IMR-90 (cell line): ENCODE results near the gene SLC29A3. TPM values are rescaled to one million over a fixed set of nuclear protein-coding genes. Genes with fewer than 3 reads are reported as not detected.

Source experiments
- ATAC-seq: fragments of 200-7000 bp; cut with Tn5 transposase; 2 replicates; pipeline ENCODE4 v1.9.1; 2020; ENCODE audit warnings: low read depth, mild to moderate bottlenecking, moderate library complexity
- BruUV-seq: library from RNA; stranded (reverse); fragments of 400-500 nt; replicated peaks from 2 replicates; lab custom pipeline; 2021; lab: Mats Ljungman, UMichigan
- CTCF ChIA-PET: fragments of 300-600 bp; formaldehyde crosslinking; extraction: SDS; loops from one replicate; lab custom pipeline; 2021; ENCODE audit warnings: antibody characterized with exemption; lab: Yijun Ruan, JAX
- POLR2A ChIA-PET: fragments of 300-600 bp; sonication (Branson Sonifier 250); formaldehyde crosslinking; loops from one replicate; lab custom pipeline; 2022; ENCODE audit warnings: antibody characterized with exemption; ENCODE audit not compliant: unreplicated experiment; lab: Charles Lee
- DNase-seq: peaks from one replicate; pipeline ENCODE4 v3.0.0; 2013
- H2AFZ ChIP-seq: replicated peaks from 2 replicates; pipeline ENCODE3; 2013; ENCODE audit warnings: low read length, mild to moderate bottlenecking; ENCODE audit not compliant: poor library complexity
- H2AK5ac ChIP-seq: 2 replicates; pipeline ENCODE4 v1.6.1; 2013; ENCODE audit warnings: low read depth, low read length, inconsistent platforms
- H2AK9ac ChIP-seq: replicated peaks from 2 replicates; pipeline ENCODE3; 2013; ENCODE audit warnings: mild to moderate bottlenecking, low read depth, low read length, moderate library complexity; ENCODE audit not compliant: poor library complexity
- H2BK120ac ChIP-seq: 2 replicates; pipeline ENCODE4 v1.6.1; 2013; ENCODE audit warnings: low read depth, low read length, inconsistent platforms
- H2BK15ac ChIP-seq: 3 replicates; pipeline ENCODE4 v1.6.1; 2013; ENCODE audit warnings: low read depth, low read length, inconsistent platforms
- H2BK20ac ChIP-seq: 2 replicates; pipeline ENCODE4 v1.6.1; 2013; ENCODE audit warnings: low read depth, mild to moderate bottlenecking, inconsistent platforms, low read length, moderate library complexity
- H2BK5ac ChIP-seq: 2 replicates; pipeline ENCODE4 v1.6.1; 2013; ENCODE audit warnings: mild to moderate bottlenecking, low read depth, low read length, inconsistent platforms; ENCODE audit not compliant: poor library complexity, severe bottlenecking
- H3K14ac ChIP-seq: replicated peaks from 2 replicates; pipeline ENCODE4 v1.6.1; 2013; ENCODE audit warnings: low read depth, low read length, inconsistent platforms
- H3K18ac ChIP-seq: 2 replicates; pipeline ENCODE4 v1.6.1; 2013; ENCODE audit warnings: low read depth, low read length, control low read depth
- H3K23ac ChIP-seq: 2 replicates; pipeline ENCODE4 v1.6.1; 2013; ENCODE audit warnings: low read depth, low read length, inconsistent platforms
- H3K27ac ChIP-seq: 2 replicates; pipeline ENCODE4 v1.5.1; 2013; ENCODE audit warnings: mild to moderate bottlenecking, control low read depth, low read length; ENCODE audit not compliant: insufficient read depth
- H3K27me3 ChIP-seq: 2 replicates; pipeline ENCODE4 v1.6.1; 2013; ENCODE audit warnings: low read length; ENCODE audit not compliant: control insufficient read depth, insufficient read depth
- H3K36me3 ChIP-seq: 2 replicates; pipeline ENCODE4 v1.6.1; 2013; ENCODE audit warnings: low read length, mixed read lengths; ENCODE audit not compliant: control insufficient read depth, insufficient read depth
- H3K4ac ChIP-seq: 2 replicates; pipeline ENCODE4 v1.6.1; 2013; ENCODE audit warnings: low read depth, low read length, inconsistent platforms
- H3K4me1 ChIP-seq: 2 replicates; pipeline ENCODE4 v1.6.1; 2013; ENCODE audit warnings: low read length, mixed read lengths; ENCODE audit not compliant: control insufficient read depth, insufficient read depth
- H3K4me2 ChIP-seq: 2 replicates; pipeline ENCODE4 v1.6.1; 2013; ENCODE audit warnings: low read depth, mild to moderate bottlenecking, control low read depth, low read length, moderate library complexity
- H3K4me3 ChIP-seq: 2 replicates; pipeline ENCODE4 v1.5.1; 2013; ENCODE audit warnings: low read depth, mild to moderate bottlenecking, control low read depth, low read length, moderate library complexity; ENCODE audit not compliant: insufficient read depth
- H3K56ac ChIP-seq: 2 replicates; pipeline ENCODE4 v1.6.1; 2013; ENCODE audit warnings: low read length, inconsistent platforms; ENCODE audit not compliant: insufficient read depth; ENCODE audit errors: extremely low read depth
- H3K79me1 ChIP-seq, 2 experiments: 2 replicates each; pipeline ENCODE4 v1.6.1; 2013; ENCODE audit warnings: low read length in 2 of 2, inconsistent platforms in 1 of 2, low read depth in 1 of 2
- H3K9ac ChIP-seq: 2 replicates; pipeline ENCODE4 v1.6.1; 2013; ENCODE audit warnings: low read depth, low read length, control low read depth
- H3K9me1 ChIP-seq: 2 replicates; pipeline ENCODE4 v1.6.1; 2013; ENCODE audit warnings: low read length, inconsistent platforms; ENCODE audit not compliant: insufficient read depth
- H3K9me3 ChIP-seq: 2 replicates; pipeline ENCODE4 v1.6.1; 2013; ENCODE audit warnings: low read length; ENCODE audit not compliant: control insufficient read depth, insufficient read depth
- H4K20me1 ChIP-seq: 2 replicates; pipeline ENCODE4 v1.6.1; 2013; ENCODE audit warnings: low read length, inconsistent platforms; ENCODE audit not compliant: insufficient read depth
- H4K5ac ChIP-seq: 2 replicates; pipeline ENCODE4 v1.6.1; 2013; ENCODE audit warnings: mild to moderate bottlenecking, low read depth, low read length, control low read depth
- H4K8ac ChIP-seq, 2 experiments: 2 replicates each; pipeline ENCODE4 v1.6.1; 2013; ENCODE audit warnings: low read depth in 2 of 2, low read length in 2 of 2, control low read depth in 1 of 2, inconsistent platforms in 1 of 2
- H4K91ac ChIP-seq: 2 replicates; pipeline ENCODE4 v1.6.1; 2013; ENCODE audit warnings: low read depth, low read length, inconsistent platforms; ENCODE audit not compliant: insufficient read depth
- FOS ChIP-seq: fragments of 150-350 bp; IDR thresholded peaks from 2 replicates; pipeline ENCODE4 v1.6.1; 2016; ENCODE audit warnings: low read depth, low read length
- MAZ ChIP-seq: IDR thresholded peaks from 2 replicates; pipeline ENCODE4 v1.6.1; 2012; ENCODE audit warnings: low read depth, mild to moderate bottlenecking, low read length, improper control_type of control experiment, moderate library complexity, borderline replicate concordance
- MXI1 ChIP-seq: IDR thresholded peaks from 2 replicates; pipeline ENCODE4 v1.6.1; 2012; ENCODE audit warnings: low read depth, mild to moderate bottlenecking, low read length, moderate library complexity, borderline replicate concordance
- WGBS, 2 experiments: methylation state at CpG; one replicate each; pipeline versions ENCODE4 v1.1.5 to v1.1.7; 2013; ENCODE audit warnings: missing lambda C conversion rate in 2 of 2; ENCODE audit not compliant: insufficient read length in 1 of 2; ENCODE audit errors: extremely low coverage in 2 of 2; 5-methylcytosine and 5-hydroxymethylcytosine counted together
- dilution Hi-C: fragments of 300-500 bp; cut with HindIII; formaldehyde crosslinking; loops from one replicate; pipeline ENCODE4 v1.14.3; 2018; ENCODE audit warnings: low sequenced_read_pairs; ENCODE audit not compliant: unreplicated experiment
- in situ Hi-C: fragments of 300-500 bp; cut with MboI; formaldehyde crosslinking; loops from 3 replicates; pipeline ENCODE4 v1.14.3; 2019; ENCODE audit warnings: low sequenced_read_pairs, inconsistent platforms, mixed read lengths
- intact Hi-C: fragments of 100-400 bp; cut with micrococcal nuclease; formaldehyde crosslinking; loops from 2 replicates; pipeline ENCODE4 v1.10.0; 2022
- polyA plus RNA-seq, 3 experiments: library from polyadenylated mRNA; depleted of rRNA; stranded (reverse); fragments of >200 nt; gene quantifications; 2 replicates each; pipeline ENCODE4 v1.2.3, GENCODE V29; 2012; ENCODE audit warnings: low replicate concordance in 1 of 3
- total RNA-seq: library from RNA; depleted of rRNA; stranded (reverse); fragments of >200 nt; gene quantifications from 2 replicates; pipeline ENCODE4 v1.2.3, GENCODE V29; 2012

Gene SLC29A3
- total and polyA plus RNA-seq, 2 of the 4 experiments (the other 2 are of a cell fraction) = 0.72 to 3.0 TPM

- no TSS peak for BruUV-seq
- no peak overlapping the region for H2AK9ac ChIP-seq
- POLR2A ChIA-PET = no interaction called here
- WGBS, 2 experiments = no CpG with 5 or more reads among the region's 1 CpG
- H4K91ac ChIP-seq = no peak overlapping the region
- no peak for ATAC-seq
- H2BK120ac ChIP-seq = no peak overlapping the region
- no peak overlapping the region for H3K4me2 ChIP-seq
- TF ChIP-seq MAZ = no peak
- TF ChIP-seq MXI1 = no peak
- no peak for TF ChIP-seq FOS
- no peak overlapping the region for H3K23ac ChIP-seq
- H3K9ac ChIP-seq = no peak overlapping the region
- H3K79me1 ChIP-seq = no peaks in the 10 kb centered on the region
- no peaks in the 10 kb centered on the region for H3K9me3 ChIP-seq
- no peaks in the 10 kb centered on the region for H3K4me1 ChIP-seq
- no peak overlapping the region for H2BK5ac ChIP-seq
- H3K4ac ChIP-seq = no peak overlapping the region
- dilution Hi-C loops = no loop called here
- DNase-seq = no peak
- H2BK20ac ChIP-seq = no peak overlapping the region
- no peak overlapping the region for H3K56ac ChIP-seq
- CTCF ChIA-PET = no interaction called here
- no peaks in the 10 kb centered on the region for H4K20me1 ChIP-seq
- no peak overlapping the region for H4K8ac ChIP-seq
- no peak overlapping the region for H3K4me3 ChIP-seq
- H3K27me3 ChIP-seq = peaks cover 23% of the 10 kb centered on the region
- no peak overlapping the region for H4K5ac ChIP-seq
- no peak overlapping the region for H2BK15ac ChIP-seq
- intact Hi-C loops = no loop called here
- H3K18ac ChIP-seq = no peak overlapping the region
- H3K36me3 ChIP-seq = no peaks in the 10 kb centered on the region
- H2AK5ac ChIP-seq = no peak overlapping the region
- no peak overlapping the region for H2AFZ ChIP-seq
- in situ Hi-C loops = loop anchor here (10.0 kb wide), 1 partner anchor 434 kb away; no protein-coding TSS in a partner anchor
- no peaks in the 10 kb centered on the region for H3K9me1 ChIP-seq
- no peak overlapping the region for H3K14ac ChIP-seq
- no peak overlapping the region for H3K27ac ChIP-seq
Measured at GRCh38 chr10:71380841-71381240, 61.8 kb downstream of the SLC29A3 start.
